HL-60 (cell line): ENCODE measurements around the gene ASB10.

Source experiments
- CTCF ChIP-seq: IDR thresholded peaks from one replicate; pipeline ENCODE4 v1.5.1; 2011; ENCODE audit warnings: low read length, control low read depth, inconsistent platforms; ENCODE audit not compliant: insufficient read depth
- GABPA ChIP-seq: IDR thresholded peaks from 2 replicates; pipeline ENCODE4 v1.6.1; 2012; ENCODE audit warnings: low read depth
- POLR2AphosphoS5 ChIP-seq: IDR thresholded peaks from 2 replicates; pipeline ENCODE4 v1.6.1; 2012; ENCODE audit warnings: low read depth
- REST ChIP-seq: IDR thresholded peaks from 2 replicates; pipeline ENCODE4 v1.6.1; 2012; ENCODE audit warnings: low read depth; ENCODE audit not compliant: insufficient replicate concordance
- SPI1 ChIP-seq: IDR thresholded peaks from 2 replicates; pipeline ENCODE4 v1.6.1; 2012; ENCODE audit warnings: low read depth, mild to moderate bottlenecking, borderline replicate concordance

- TF ChIP-seq CTCF (no peak), GABPA (no peak), REST (no peak), SPI1 (no peak), POLR2AphosphoS5 (no peak)
Observed at GRCh38 chr7:151167197-151167961, 19.7 kb downstream of the ASB10 start, which contains the start of gene GBX1.
